Left renal pelvis (tissue), 4 donors: ENCODE measurements around the gene SH3GL3. TPM values are rescaled to one million over a fixed set of nuclear protein-coding genes. Genes with fewer than 3 reads are reported as not detected.

Source experiments
- DNase-seq, 4 donors: peaks; one replicate each; pipeline ENCODE4 v3.0.0-alpha.2; 2013; ENCODE audit warnings: low read depth in 4 of 4, low spot score in 3 of 4
- polyA plus RNA-seq, 4 donors: library from polyadenylated mRNA; unstranded; fragments of 120-200 nt; gene quantifications; one replicate each; pipeline ENCODE4 v1.2.1, GENCODE V29; 2013; ENCODE audit not compliant: insufficient read length in 4 of 4

Gene SH3GL3
- polyA plus RNA-seq, 4 donors: 9.0 to 12.1 (median 9.5) TPM

- no peak for DNase-seq
Measured at GRCh38 chr15:83657549-83657948, 210.4 kb downstream of the SH3GL3 start.

DNA sequence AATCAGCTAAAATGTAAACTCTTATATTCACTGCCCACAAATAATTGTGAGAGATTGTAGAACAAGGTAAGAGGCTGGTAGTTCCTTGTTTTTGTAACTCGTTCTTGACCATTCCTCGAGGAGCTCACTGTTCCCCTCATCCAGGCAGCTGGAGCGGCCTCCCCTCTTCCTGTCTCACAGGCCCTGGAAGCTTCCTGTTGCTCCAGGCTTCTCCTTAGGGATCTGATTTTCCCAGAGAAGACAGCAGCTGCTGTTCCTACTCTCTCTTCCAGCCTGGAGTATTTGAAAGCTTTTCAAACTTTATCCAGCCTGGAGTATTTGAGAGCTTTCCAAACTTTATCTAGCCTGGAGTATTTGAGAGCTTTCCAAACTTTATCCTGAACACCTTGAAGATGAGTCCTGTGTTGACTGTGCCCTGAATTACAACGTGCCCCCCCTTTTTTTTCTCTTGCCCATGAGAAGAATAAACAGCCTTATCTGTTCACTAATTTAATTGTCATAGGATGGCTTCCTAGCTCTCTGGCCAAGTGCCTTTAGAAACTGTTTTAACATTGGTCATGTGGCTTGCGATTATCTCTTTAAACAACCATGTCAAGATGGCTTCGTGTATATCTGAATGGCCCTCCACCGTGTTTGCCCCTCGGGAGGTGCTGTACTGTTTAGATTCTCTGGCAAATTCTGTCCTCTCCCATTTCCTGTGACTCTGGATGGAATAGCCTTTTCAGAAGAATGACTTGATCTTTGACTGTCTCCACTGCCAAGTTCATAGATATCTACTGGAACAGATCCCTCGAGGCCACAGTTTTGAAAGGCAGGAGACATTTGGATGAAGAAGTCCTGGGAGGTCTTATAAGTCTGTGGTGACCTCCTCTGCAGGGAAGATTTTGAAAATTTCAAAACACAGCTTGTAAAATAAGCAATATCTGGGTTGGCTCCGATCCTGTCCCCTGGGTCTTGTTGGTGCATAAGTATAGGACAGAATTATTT lies 211.6 kb downstream of the SH3GL3 start:
- DNase-seq: no peak

DNA sequence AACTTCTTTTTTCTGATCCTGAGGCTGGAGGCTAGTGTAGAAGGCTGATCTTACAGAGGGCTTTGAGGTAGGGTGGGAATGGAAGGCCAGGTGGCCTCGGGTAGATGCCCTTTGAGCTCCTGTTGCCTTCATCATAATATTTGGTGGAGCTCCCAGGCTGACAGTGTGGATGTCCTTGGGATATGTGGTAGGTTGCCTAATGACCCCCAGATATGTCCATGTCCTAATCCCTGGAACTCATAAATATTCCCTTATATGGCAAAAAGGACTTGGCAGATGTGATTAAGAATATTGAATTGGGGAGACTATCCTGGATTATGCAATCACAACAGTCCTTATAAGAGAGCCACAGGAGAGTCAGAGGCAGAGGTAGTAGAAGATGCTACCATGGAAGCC lies 212.3 kb downstream of the SH3GL3 start:
- DNase-seq: no peak

DNA sequence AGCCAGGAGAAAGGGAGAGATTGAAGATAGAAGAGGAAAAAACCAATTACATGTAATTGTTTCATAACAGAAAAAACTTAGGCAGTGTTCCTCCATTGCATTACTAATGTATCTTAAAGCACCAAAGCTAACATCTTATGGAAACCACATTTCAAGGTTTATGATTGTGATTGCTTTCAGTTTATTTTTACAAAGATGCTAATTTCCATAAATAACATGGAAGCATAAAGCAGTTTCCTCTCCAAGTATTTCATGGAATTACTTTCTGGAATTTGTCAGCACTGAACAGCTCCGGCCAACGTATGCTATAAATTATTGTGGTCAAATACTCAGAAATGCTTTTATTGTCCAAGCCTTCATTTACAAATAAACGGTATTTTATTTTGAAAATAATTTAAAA lies 218.3 kb downstream of the SH3GL3 start:
- DNase-seq: no peak

Other genes with a start within 250 kb of the SH3GL3 start
- gene HDGFL3, start 239.5 kb upstream of the SH3GL3 start, polyA plus RNA-seq: 100 to 1,000 TPM in 2 of 4 donors, 10 to 100 TPM in 2; 87.7 to 103 (median 94.6) TPM
- under 1 TPM; 0.14 to 0.31 (median 0.25) TPM for gene BNC1, start 162.7 kb upstream of the SH3GL3 start, polyA plus RNA-seq
- gene ADAMTSL3, start 206.8 kb downstream of the SH3GL3 start, polyA plus RNA-seq: 10 to 100 TPM in 1 of 4 donors, 1 to 10 TPM in 3; 3.1 to 40.2 (median 5.8) TPM